Measurements from ENCODE around the gene ZNF469.

- TF ChIP-seq POLR2AphosphoS5 (IDR thresholded peaks at IDR 0.05; ENCODE audit: borderline replicate concordance, low read depth, low read length) (no peak), EZH2 (IDR thresholded peaks at IDR 0.05) (no peak), FOXP2 (optimal IDR thresholded peaks at IDR 0.05; ENCODE audit: control extremely low read depth, extremely low read length, insufficient read depth) (no peak)
Measured at GRCh38 chr16:88390265-88390664, 7.5 kb downstream of the ZNF469 start.

All from SK-N-MC (cell line).